ENCODE measurements around the gene DOCK1. TPM values are rescaled to one million over a fixed set of nuclear protein-coding genes. Genes with fewer than 3 reads are reported as not detected.

DOCK1 gene
- total RNA-seq, 1 donor from 2014 or later: 25.8 TPM

DNA sequence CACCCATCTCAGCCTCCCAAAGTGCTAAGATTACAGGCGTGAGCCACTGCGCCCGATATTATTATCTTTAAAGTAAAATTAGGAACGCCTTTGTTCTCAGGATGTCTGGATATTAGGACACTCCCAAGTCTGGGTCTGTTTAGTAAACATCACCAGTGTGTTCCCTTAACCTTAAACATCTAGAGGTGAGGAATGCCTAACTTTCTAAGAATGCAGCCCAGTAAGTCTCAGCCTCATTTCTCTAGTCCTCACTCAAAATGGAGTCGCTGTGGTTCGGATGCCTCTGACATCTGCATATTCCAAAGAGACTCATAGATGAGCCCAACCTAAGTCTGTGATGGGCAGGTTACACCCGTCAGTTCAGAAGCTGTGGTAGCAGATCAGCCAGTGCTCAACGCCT lies 295.4 kb downstream of the DOCK1 start:
- no peak for TF ChIP-seq CTCF (IDR thresholded peaks at IDR 0.05)
- intact Hi-C loops (cut with DNase I): no loop called here

DNA sequence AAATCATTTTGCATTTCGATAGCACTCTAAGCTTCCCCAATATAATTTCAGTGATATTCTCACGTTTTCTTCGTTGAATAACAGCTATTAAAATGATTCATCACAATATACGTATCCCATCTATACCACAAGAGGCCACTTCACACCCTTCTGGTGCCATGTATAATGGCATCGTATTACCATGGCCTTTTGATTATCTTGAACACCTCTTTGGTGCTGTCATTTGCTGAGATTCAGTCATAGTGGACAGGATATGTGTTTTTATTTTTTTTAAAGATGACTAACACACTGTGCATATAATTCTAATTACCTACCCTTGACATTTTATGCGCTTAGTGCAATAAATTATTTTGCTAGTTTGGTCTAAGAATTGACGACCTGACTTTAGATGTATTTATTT lies 297.8 kb downstream of the DOCK1 start:
- H3K27me3 ChIP-seq: no peaks in the 10 kb centered on the region
- H3K4me3 ChIP-seq: no peak overlapping the region
- TF ChIP-seq CTCF (IDR thresholded peaks at IDR 0.05): no peak
- intact Hi-C loops (cut with DNase I): no loop called here
- H3K9me3 ChIP-seq: no peaks in the 10 kb centered on the region
- H3K4me1 ChIP-seq: no peaks in the 10 kb centered on the region
- H3K27ac ChIP-seq: no peak overlapping the region
- H3K36me3 ChIP-seq: peaks cover 0 to 4% of the 10 kb centered on the region in 2 donors
- no peak for DNase-seq (ENCODE audit: low spot score in 2 of 2)

More for the DNA sequence above, 295.4 kb downstream of the DOCK1 start:
- Histone ChIP-seq H3K36me3 (peaks cover 0 to 4% of the 10 kb centered on the region in 2 donors), H3K27ac (no peak overlapping the region), H3K9me3 (no peaks in the 10 kb centered on the region), H3K4me3 (no peak overlapping the region), H3K4me1 (peaks cover under 1 to 3% of the 10 kb centered on the region in 2 donors), H3K27me3 (no peaks in the 10 kb centered on the region)
- DNase-seq (ENCODE audit: low spot score in 2 of 2): no peak

DNA sequence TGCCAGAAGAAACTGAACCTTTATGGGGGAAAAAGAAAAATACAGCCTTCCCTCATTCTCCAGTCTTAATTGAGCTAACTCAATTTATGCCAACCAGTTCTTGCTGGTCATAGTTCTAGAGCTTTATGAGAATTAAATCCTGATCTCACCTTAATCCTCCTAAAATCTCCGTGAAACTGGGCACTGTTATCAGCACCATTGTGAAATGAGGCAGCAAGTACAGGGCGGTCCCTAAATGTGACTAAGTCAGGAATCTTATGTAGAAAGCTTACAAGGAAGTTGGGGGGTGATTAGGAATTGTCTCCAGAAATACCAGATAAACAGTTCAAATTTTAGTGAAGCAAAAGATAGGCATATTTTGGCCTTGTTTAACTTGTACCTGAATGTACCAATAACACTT lies 301.9 kb downstream of the DOCK1 start:
- DNase-seq (ENCODE audit: low spot score in 2 of 2): no peak
- Histone ChIP-seq H3K36me3 (peaks cover 0 to 4% of the 10 kb centered on the region in 2 donors), H3K9me3 (no peaks in the 10 kb centered on the region), H3K27ac (no peak overlapping the region), H3K27me3 (no peaks in the 10 kb centered on the region), H3K4me1 (no peaks in the 10 kb centered on the region), H3K4me3 (no peak overlapping the region)
- intact Hi-C loops (cut with DNase I): no loop called here
- no peak for TF ChIP-seq CTCF (IDR thresholded peaks at IDR 0.05)

DNA sequence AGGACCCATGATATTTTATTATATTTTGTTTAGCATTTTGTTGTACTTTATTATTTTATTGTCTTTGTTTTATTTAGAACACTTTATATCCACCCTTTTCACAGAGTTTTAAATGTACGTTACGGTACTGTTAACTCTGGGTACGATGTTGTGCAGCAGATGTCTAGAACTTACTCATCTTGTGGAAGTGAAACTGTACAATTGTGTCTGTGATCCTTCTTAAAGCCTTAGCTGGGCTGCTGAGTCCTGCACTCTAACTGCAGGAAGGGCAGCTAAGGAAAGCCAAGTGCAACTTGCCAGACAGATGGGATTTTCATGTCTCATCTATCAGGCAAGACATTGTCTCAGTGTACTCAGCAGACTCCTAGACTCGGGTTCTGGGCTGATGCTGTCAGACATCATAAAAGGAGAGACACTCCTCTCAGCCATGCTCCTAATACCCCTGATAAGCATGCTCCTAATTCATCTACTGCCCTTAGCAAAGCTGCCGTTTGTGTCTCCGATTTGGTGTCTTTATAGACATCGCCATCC lies 305.8 kb downstream of the DOCK1 start:
- no peaks in the 10 kb centered on the region for H3K27me3 ChIP-seq
- no peak overlapping the region for H3K4me3 ChIP-seq
- intact Hi-C loops (cut with DNase I): no loop called here
- TF ChIP-seq CTCF (IDR thresholded peaks at IDR 0.05): no peak
- H3K9me3 ChIP-seq: no peaks in the 10 kb centered on the region
- H3K36me3 ChIP-seq: no peaks in the 10 kb centered on the region
- DNase-seq (ENCODE audit: low spot score in 2 of 2): no peak
- no peaks in the 10 kb centered on the region for H3K4me1 ChIP-seq
- no peak overlapping the region for H3K27ac ChIP-seq

DNA sequence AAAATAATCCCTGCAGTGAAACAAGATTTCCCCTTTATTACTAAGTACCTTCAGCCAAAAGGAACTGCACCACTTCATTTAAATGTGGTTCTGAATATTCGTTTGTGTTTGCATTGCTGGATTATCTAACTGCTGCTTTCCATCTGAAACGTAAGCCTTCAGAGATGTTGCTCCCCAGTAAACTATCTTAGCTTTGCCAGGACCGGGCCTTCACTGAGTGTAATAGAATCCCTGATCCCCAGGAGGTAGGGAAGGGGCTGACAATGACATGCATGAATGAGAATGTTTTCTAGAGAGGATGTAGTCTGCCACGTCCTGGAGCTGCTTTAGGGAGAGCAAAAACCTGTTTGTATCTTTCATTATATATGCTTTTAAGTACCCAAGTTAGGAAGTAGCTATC lies 310.6 kb downstream of the DOCK1 start:
- no peaks in the 10 kb centered on the region for H3K36me3 ChIP-seq
- intact Hi-C loops (cut with DNase I): no loop called here
- H3K4me1 ChIP-seq: no peaks in the 10 kb centered on the region
- H3K4me3 ChIP-seq: no peak overlapping the region
- no peak overlapping the region for H3K27ac ChIP-seq
- no peaks in the 10 kb centered on the region for H3K27me3 ChIP-seq
- H3K9me3 ChIP-seq: no peaks in the 10 kb centered on the region
- TF ChIP-seq CTCF (IDR thresholded peaks at IDR 0.05): no peak
- DNase-seq (ENCODE audit: low spot score in 2 of 2): no peak

DNA sequence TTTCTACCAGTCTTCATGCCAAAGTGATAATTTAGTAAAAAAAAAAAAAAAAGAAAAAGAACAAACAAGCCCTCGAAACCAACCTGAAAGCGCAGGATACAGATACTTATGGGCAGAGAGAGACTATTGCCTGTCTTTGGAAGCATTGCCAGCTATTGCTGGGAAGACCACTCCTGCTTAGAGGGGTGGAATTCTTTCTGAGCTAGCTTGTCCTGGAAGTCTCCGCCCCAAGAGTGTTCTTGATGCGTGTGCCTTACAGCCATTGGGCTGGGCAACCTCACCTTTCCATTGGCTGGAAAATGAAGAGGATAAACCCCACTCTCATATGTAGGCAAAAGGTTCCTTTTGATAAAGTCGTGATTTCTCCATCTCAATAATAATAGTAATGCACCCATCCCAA lies 311.0 kb downstream of the DOCK1 start:
- H3K36me3 ChIP-seq: no peaks in the 10 kb centered on the region

More for the DNA sequence above, 311.0 kb downstream of the DOCK1 start:
- Histone ChIP-seq H3K27me3 (no peaks in the 10 kb centered on the region), H3K4me3 (no peak overlapping the region), H3K9me3 (no peaks in the 10 kb centered on the region), H3K4me1 (no peaks in the 10 kb centered on the region), H3K27ac (no peak overlapping the region)
- TF ChIP-seq CTCF (IDR thresholded peaks at IDR 0.05): no peak
- DNase-seq (ENCODE audit: low spot score in 2 of 2): no peak
- intact Hi-C loops (cut with DNase I): no loop called here
